ENCODE results near the gene GJD2.

Gene GJD2

DNA sequence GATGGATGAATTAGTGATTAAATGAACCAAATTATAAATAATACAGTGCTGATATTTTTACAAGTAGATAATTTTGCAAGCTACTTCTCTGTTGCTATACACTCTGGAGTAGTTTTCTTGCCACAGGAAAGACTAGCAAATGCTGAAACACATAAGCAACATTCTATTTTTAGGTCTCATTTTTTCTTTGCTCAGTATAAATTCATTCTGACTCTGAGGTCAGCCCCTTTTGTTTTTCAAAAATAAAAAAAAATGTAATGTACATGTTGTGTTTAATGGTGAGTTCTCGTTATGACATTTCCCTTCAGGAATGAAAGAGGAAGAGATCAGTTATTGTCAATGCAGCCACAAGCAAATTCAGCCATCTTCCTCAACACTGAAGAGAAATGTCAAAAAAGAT is 24.9 kb downstream of the GJD2 start:
- Mint-ChIP-seq H3K27me3 (peaks cover 34 to 48% of the 10 kb centered on the region in 2 donors), H3K9me3 (no peaks in the 10 kb centered on the region), H3K27ac (no peak overlapping the region), H3K4me3 (no peak overlapping the region), H3K4me1 (ENCODE audit: low read depth in 2 of 2) (no peaks in the 10 kb centered on the region), H3K36me3 (ENCODE audit: insufficient read depth) (no peaks in the 10 kb centered on the region)
- DNase-seq = no peak
- ATAC-seq (replicated peaks) = no peak

DNA sequence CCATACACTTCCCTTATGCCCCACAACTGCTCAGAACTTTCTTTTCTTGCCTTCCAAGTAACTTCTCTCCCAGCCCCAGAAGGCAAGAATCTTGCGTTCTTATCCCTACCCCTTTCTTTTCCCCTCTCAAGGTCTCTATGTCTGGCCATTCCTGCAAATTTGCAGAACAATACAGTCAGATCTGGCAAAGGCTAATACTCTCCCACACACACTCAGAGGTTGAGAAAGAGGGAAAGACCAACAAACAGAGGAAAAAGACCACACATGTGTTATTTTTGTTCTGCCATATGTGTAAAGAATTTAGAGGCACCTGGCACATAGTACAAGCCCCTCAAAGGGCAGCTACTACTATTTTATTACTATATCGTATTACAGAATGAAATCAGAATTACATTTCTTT is 25.7 kb downstream of the GJD2 start:
- no peaks in the 10 kb centered on the region for H3K9me3 Mint-ChIP-seq
- DNase-seq = no peak
- H3K27me3 Mint-ChIP-seq = peaks cover 36 to 51% of the 10 kb centered on the region in 2 donors
- no peak for ATAC-seq (replicated peaks)
- H3K4me1 Mint-ChIP-seq (ENCODE audit: low read depth in 2 of 2) = no peaks in the 10 kb centered on the region
- H3K27ac Mint-ChIP-seq = no peak overlapping the region
- no peak overlapping the region for H3K4me3 Mint-ChIP-seq
- H3K36me3 Mint-ChIP-seq (ENCODE audit: insufficient read depth) = no peaks in the 10 kb centered on the region

DNA sequence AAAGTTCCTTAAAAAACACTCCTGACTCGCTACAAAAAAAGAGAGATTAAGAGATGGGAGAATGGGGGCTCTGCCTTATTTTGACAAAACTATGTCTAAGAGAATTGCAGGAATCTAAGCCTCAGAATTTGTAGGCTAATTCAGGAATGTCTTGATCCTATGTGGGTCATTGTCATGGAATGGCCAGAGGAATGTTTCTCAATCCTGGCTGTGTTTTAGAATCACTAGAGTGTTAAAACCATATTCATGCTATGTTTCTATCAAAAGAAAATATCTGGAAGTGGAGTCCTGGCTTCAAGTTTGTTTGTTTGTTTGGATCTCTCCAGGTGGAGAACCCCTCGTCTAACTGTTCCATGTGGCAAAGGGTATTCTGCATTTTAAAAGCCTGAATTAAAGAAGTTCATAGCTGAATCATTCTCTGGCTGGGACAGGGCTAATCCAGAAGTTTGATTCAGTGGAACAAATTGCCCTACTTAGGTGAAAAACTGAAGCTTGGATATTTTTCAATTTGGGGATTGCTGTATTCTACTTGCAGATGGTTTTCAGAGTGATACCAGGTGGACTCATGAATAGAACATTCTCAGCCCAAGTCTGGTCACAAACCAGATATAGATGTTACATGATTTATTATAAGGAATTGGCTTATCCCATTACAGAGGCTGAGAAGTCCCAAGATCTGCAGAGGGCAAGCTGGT is 28.2 kb downstream of the GJD2 start:
- H3K36me3 Mint-ChIP-seq (ENCODE audit: insufficient read depth) = no peaks in the 10 kb centered on the region
- no peak for DNase-seq
- no peak overlapping the region for H3K4me3 Mint-ChIP-seq
- H3K9me3 Mint-ChIP-seq = no peaks in the 10 kb centered on the region
- peaks cover 0 to 2% of the 10 kb centered on the region in 2 donors for H3K4me1 Mint-ChIP-seq (ENCODE audit: low read depth in 2 of 2)
- H3K27me3 Mint-ChIP-seq = peaks cover 53 to 76% of the 10 kb centered on the region in 2 donors
- H3K27ac Mint-ChIP-seq = no peak overlapping the region
- ATAC-seq (replicated peaks) = no peak

DNA sequence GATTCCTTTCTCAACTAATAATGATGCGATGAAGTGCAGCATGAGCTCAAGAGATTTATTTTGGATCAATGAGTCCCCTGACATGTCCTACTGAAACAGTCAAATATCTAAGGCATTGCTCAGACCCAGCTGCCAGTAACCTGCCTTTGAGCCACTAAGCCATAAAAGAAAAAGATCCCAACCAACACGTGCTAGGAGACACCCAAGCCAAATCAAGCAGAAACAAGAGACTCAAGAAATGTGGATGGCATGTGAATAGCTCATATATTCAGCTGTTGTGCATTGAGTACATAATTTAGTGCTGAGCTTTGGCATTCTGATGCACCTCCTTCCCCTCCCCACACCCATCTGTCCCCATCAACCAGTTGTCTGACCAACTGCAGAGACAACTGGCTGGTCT is 29.2 kb downstream of the GJD2 start:
- peaks cover 53 to 77% of the 10 kb centered on the region in 2 donors for H3K27me3 Mint-ChIP-seq
- ATAC-seq (replicated peaks) (no peak), DNase-seq (no peak)

DNA sequence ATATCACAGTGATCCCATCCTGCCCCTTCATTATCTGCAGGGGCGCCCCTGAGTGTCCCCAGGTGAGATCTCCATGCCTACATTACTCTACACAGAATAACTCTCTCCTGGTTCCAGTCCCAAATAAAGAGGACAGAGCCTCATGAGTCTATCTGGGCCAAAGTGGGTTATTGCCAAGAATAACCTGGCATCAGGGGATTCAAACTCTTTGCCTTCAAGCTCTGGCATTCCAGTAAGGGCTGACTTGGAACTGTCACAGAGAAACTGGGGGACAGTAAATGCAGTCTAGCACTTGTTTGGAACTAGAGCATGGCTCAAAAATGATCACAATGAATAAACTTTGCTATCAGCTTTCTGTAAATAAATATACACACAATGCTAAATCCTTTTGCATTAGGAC is 30.3 kb downstream of the GJD2 start:
- Mint-ChIP-seq H3K9me3 (no peaks in the 10 kb centered on the region), H3K4me1 (ENCODE audit: low read depth in 2 of 2) (peaks cover 0 to 2% of the 10 kb centered on the region in 2 donors), H3K27me3 (peaks cover 57 to 83% of the 10 kb centered on the region in 2 donors), H3K4me3 (no peak overlapping the region), H3K36me3 (ENCODE audit: insufficient read depth) (no peaks in the 10 kb centered on the region), H3K27ac (no peak overlapping the region)
- no peak for ATAC-seq (replicated peaks)
- no peak for DNase-seq

More for the DNA sequence above, 29.2 kb downstream of the GJD2 start:
- Mint-ChIP-seq H3K4me3 (no peak overlapping the region), H3K27ac (no peak overlapping the region), H3K4me1 (ENCODE audit: low read depth in 2 of 2) (peaks cover 0 to 2% of the 10 kb centered on the region in 2 donors), H3K36me3 (ENCODE audit: insufficient read depth) (no peaks in the 10 kb centered on the region), H3K9me3 (no peaks in the 10 kb centered on the region)

DNA sequence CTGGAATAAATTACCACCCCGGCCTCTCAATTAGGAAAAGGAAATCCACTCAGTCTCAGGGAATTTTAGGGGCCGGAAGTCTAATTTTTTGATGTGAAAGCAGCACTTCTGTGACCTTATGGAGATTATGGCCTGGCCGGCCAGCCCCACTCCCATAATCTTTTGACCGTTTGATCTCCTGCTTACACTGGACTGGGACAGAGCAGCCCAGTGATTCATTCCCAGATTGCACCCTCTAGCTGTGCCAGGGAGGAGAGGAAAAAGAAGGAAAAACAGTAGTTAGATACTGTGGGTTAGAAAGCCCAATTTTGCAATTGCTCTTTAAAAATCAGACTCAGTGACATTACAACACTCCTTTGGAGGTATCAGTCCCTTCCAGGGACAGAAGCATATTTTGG is 32.4 kb downstream of the GJD2 start:
- DNase-seq (no peak), ATAC-seq (replicated peaks) (no peak)
- peaks cover 0 to 2% of the 10 kb centered on the region in 2 donors for H3K4me1 Mint-ChIP-seq (ENCODE audit: low read depth in 2 of 2)
- H3K36me3 Mint-ChIP-seq (ENCODE audit: insufficient read depth) = no peaks in the 10 kb centered on the region
- H3K4me3 Mint-ChIP-seq = no peak overlapping the region
- no peaks in the 10 kb centered on the region for H3K9me3 Mint-ChIP-seq
- peaks cover 51 to 83% of the 10 kb centered on the region in 2 donors for H3K27me3 Mint-ChIP-seq
- no peak overlapping the region for H3K27ac Mint-ChIP-seq

DNA sequence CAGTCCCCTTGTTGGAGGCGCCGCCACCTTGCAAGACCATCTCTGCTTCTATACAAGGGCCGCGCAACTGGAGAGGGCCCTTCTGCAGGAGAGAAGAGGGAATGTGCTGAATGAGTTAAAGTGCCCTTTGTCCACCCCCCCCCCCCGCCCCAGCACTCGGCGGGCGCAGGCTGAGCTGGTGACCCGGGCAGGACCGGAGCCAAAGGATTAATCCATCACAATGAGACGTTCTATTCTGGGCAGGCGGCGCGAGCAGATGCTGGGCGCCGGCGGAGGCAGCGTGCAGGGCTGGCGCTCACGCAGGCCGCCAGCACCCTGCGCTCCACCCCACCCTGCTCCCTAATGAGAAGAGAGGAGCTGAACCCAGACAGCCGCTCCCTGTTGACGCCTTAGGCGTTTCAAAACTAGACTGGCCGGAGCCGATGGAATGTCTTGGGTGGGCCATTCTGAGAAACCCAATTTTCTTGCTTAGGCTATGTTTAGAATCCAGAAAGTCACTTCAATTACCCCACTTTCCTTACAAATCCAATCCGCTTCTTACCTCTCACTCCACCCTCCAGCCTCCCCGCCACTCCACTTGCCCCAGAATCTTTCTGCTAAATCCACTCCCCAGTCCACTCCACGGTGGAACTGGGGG is 32.9 kb downstream of the GJD2 start:
- peaks cover 0 to 2% of the 10 kb centered on the region in 2 donors for H3K4me1 Mint-ChIP-seq (ENCODE audit: low read depth in 2 of 2)
- H3K36me3 Mint-ChIP-seq (ENCODE audit: insufficient read depth) = no peaks in the 10 kb centered on the region
- peaks cover 51 to 78% of the 10 kb centered on the region in 2 donors for H3K27me3 Mint-ChIP-seq
- no peaks in the 10 kb centered on the region for H3K9me3 Mint-ChIP-seq
- no peak overlapping the region for H3K27ac Mint-ChIP-seq
- no peak for DNase-seq
- no peak for ATAC-seq (replicated peaks)
- H3K4me3 Mint-ChIP-seq = no peak overlapping the region

DNA sequence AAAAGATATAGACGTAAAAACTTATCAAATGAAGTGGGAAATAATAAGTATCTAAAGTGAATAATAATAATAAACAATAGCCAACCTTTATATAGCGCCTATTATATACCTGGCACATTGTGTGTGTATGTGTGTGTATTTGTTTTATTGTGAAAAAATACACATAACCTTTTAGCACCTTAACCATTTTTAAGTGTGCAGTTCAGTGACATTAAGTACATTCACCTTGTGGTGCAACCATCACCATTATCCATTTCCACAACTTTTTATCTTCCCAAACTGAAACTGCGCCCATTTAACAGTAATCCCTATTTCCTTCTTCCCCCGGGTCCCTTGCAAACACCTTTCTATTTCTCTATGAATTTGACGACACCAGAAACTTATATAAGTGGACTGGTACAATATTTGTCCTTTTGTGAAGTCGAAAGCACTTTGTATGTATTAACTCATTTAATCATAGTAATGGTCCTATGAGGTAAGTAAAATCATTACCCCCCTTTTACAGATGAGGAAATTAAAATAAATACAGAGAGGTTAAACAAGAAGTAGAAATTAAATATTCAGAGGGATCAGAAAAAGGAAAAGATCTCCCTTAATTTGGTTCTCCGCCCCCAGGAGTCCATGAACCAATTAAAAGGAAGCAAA is 33.5 kb downstream of the GJD2 start:
- H3K36me3 Mint-ChIP-seq (ENCODE audit: insufficient read depth) = no peaks in the 10 kb centered on the region
- H3K4me1 Mint-ChIP-seq (ENCODE audit: low read depth in 2 of 2) = peaks cover 0 to 2% of the 10 kb centered on the region in 2 donors
- H3K27ac Mint-ChIP-seq = no peak overlapping the region
- ATAC-seq (replicated peaks) (no peak), DNase-seq (no peak)
- H3K4me3 Mint-ChIP-seq = no peak overlapping the region
- peaks cover 49 to 72% of the 10 kb centered on the region in 2 donors for H3K27me3 Mint-ChIP-seq
- no peaks in the 10 kb centered on the region for H3K9me3 Mint-ChIP-seq

DNA sequence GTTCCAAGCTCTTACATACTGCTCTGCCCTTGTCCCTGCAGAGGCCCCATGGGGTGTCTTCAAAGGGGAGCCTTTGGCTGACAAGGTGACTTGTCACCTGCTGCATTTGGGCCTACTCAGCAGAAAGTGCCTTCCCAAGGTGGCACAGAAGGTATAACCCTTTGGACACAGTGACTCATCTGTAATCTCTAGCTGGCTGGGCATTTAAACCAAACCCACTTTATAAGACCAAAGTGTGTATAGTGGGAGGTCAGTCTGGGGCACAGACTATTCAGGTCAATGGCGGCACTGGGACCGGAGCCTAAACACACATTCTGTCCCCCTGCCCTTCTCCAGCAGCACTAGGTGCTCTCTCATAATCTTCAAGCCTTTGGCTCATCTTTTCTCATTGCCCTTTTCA is 35.1 kb downstream of the GJD2 start:
- H3K4me1 Mint-ChIP-seq (ENCODE audit: low read depth in 2 of 2) = peaks cover 0 to 2% of the 10 kb centered on the region in 2 donors
- no peak overlapping the region for H3K4me3 Mint-ChIP-seq
- no peak for DNase-seq
- H3K27me3 Mint-ChIP-seq = peaks cover 35 to 59% of the 10 kb centered on the region in 2 donors
- no peak for ATAC-seq (replicated peaks)
- H3K9me3 Mint-ChIP-seq = no peaks in the 10 kb centered on the region
- H3K36me3 Mint-ChIP-seq (ENCODE audit: insufficient read depth) = no peaks in the 10 kb centered on the region
- H3K27ac Mint-ChIP-seq = no peak overlapping the region

DNA sequence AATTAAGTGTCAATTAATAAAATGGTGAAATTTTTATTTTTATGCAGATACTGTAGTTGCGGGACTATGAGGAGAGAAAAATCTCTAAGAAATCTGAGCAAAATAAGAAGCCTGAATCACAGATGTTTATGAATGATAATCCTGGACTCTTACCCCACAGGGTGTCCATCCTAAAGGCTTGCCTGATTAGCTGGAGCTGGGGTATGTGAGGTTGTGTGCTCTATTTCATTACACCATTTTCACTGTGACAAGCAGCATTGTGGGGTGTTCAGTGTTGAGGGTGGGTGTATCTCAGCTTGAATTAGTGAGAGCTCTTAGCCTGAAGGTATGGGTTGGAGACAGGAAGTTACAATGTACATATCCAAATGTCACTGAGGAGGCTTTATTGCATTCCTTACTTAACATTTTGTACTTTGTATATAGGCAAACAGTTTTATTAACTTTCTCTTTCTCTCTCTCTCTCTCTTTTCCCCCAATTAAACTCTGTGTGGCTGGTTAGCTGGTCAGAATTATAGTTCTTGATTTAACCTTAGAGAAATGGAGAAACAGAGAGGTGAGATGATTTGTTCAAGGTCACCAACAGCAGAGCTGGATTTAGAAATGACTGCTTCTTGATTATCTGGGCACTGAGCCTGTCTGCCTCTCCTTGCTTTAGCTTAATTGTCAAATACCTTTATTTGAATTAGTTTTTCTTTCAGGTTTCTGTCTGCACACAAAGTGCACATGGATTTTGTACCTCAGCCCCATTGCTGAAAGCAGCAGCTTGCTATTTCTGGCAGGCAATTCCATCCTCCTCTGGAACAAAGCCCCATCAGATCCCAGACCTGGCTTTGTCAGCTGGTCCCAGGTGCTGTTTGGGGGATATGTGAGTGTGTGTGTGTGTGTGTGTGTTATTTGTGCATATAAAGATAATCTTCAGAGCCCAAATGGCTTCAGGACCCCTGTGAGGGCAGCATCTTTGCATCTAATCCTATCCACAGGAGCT is 35.8 kb downstream of the GJD2 start:
- Mint-ChIP-seq H3K27ac (no peak overlapping the region), H3K27me3 (peaks cover 32 to 61% of the 10 kb centered on the region in 2 donors)

DNA sequence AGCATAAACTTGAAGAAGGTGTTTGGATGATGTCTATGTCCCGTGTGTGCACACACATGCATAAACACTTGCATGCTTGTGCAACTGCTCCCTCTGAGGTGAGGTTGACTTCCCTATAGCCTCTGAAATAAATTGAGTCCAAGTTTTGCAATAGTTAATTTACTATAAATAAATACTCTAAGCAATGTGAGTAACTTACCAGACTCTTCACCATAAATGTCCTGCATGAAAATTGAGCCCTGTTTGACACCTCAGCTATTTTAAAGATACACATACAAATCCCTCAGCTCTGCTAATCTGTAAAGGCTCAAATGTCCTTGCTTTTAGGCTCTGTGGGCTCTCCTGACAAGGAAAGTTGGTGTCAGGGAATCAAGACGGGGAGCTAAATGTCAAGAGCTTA is 37.1 kb downstream of the GJD2 start:
- no peak for DNase-seq

More for the DNA sequence above, 35.8 kb downstream of the GJD2 start:
- no peak overlapping the region for H3K4me3 Mint-ChIP-seq
- DNase-seq (no peak), ATAC-seq (replicated peaks) (no peak)
- peaks cover 0 to 2% of the 10 kb centered on the region in 2 donors for H3K4me1 Mint-ChIP-seq (ENCODE audit: low read depth in 2 of 2)
- H3K9me3 Mint-ChIP-seq = no peaks in the 10 kb centered on the region
- H3K36me3 Mint-ChIP-seq (ENCODE audit: insufficient read depth) = no peaks in the 10 kb centered on the region

DNA sequence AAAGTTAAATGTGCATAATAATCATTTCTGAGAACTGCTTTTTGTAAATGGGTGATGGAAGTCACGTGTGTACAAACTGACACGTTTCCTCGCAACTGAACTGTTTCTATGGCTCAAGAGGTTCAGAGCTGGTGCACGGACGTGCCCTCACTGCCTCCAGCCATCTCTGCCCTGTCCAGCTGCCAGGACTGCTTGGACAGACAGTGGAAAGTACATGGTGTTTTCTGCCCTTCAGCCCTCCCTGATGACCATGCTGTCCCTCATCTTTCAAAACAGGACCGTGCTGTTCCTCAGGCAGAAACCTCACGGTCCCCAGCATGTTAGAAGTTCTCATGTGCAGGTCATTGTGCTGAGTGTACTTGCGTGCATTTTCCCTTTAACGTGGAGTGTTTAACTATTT is 38.7 kb downstream of the GJD2 start:
- Mint-ChIP-seq H3K36me3 (ENCODE audit: insufficient read depth) (no peaks in the 10 kb centered on the region), H3K4me3 (no peak overlapping the region), H3K27ac (no peak overlapping the region), H3K27me3 (peaks cover 21 to 61% of the 10 kb centered on the region in 2 donors), H3K4me1 (ENCODE audit: low read depth in 2 of 2) (no peaks in the 10 kb centered on the region), H3K9me3 (no peaks in the 10 kb centered on the region)
- ATAC-seq (replicated peaks) (no peak), DNase-seq (no peak)

More for the DNA sequence above, 37.1 kb downstream of the GJD2 start:
- H3K4me1 Mint-ChIP-seq (ENCODE audit: low read depth in 2 of 2) = peaks cover 0 to 2% of the 10 kb centered on the region in 2 donors
- no peaks in the 10 kb centered on the region for H3K36me3 Mint-ChIP-seq (ENCODE audit: insufficient read depth)
- H3K27me3 Mint-ChIP-seq = peaks cover 29 to 61% of the 10 kb centered on the region in 2 donors
- ATAC-seq (replicated peaks) = no peak
- no peaks in the 10 kb centered on the region for H3K9me3 Mint-ChIP-seq
- no peak overlapping the region for H3K27ac Mint-ChIP-seq
- no peak overlapping the region for H3K4me3 Mint-ChIP-seq

Measured in effector memory CD8-positive, alpha-beta T cell (primary cell).